GM10266 (cell line): ENCODE data around the gene DTHD1.

ENCODE experiments used
- DNase-seq: peaks from one replicate; pipeline ENCODE4 v3.0.0; 2012; ENCODE audit errors: extremely low spot score
- CTCF ChIP-seq: IDR thresholded peaks from 2 replicates; pipeline ENCODE4 v1.5.1; 2012; ENCODE audit warnings: mild to moderate bottlenecking, low read depth; ENCODE audit not compliant: control insufficient read depth, insufficient read depth; ENCODE audit errors: missing control alignments

Gene DTHD1

GRCh38 chr4:36360755-36361154 is 79.3 kb downstream of the DTHD1 start:
- TF ChIP-seq CTCF = no peak
- no peak for DNase-seq

- DNase-seq = no peak
Observed at GRCh38 chr4:36363024-36363423, 81.6 kb downstream of the DTHD1 start.

GRCh38 chr4:36374836-36375511 is 93.6 kb downstream of the DTHD1 start:
- no peak for TF ChIP-seq CTCF
- DNase-seq = no peak

More at GRCh38 chr4:36363024-36363423, 81.6 kb downstream of the DTHD1 start:
- TF ChIP-seq CTCF = no peak

- DNase-seq = peak; percentile 39
- TF ChIP-seq CTCF = no peak
Observed at GRCh38 chr4:36385951-36386571, 104.6 kb downstream of the DTHD1 start.

GRCh38 chr4:36386691-36387090 is 105.3 kb downstream of the DTHD1 start:
- no peak for DNase-seq
- no peak for TF ChIP-seq CTCF

- TF ChIP-seq CTCF = no peak
- DNase-seq = no peak
Observed at GRCh38 chr4:36388710-36389109, 107.3 kb downstream of the DTHD1 start.

GRCh38 chr4:36391411-36391810 is 110.0 kb downstream of the DTHD1 start:
- no peak for DNase-seq
- no peak for TF ChIP-seq CTCF
